ENCODE results near the gene DNAJB9. TPM values are rescaled to one million over a fixed set of nuclear protein-coding genes. Genes with fewer than 3 reads are reported as not detected.

The DNAJB9 gene
- total and polyA plus RNA-seq, 10 of the 15 experiments (the other 5 are each of a cell fraction or from before 2014, with no cell fraction given), result 4.5 to 20.9 (median 8.8) TPM

DNA sequence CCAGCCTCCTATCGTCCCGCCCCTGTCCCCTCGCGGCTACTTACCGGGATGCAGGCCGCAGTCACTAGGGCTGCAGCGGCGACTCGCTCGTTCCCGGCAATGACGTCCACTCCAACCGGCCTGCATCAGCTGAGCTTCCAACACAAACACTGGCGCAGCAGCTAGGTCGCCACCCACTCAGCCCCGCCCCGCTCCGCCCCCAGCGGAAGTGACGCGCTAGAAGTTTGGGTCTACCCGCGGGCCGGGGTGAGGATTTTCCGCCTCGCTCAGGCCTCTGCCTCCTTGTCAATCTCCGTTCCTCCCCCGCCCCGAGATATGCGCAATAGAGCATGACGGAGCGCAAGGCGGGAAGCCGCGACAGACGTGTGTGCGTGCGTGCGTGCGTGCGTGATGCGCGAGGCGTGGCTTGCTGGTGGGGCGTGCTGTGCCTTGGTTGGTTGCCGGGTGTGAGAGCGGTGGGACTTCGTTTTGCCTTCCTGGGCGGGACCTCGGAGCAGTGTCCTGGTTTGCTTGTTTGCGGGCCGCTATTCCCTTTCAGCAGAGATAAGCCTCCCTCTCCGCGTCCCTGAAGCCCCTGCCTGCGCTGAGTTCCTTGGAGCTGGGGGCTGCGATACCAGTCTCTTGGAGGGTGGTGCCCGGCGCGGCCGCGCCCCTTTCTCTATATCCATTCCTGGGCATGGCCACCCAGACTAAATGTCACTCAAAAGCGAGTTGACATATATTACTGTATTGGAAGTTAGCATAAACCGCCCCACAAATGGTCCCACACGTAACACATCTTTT lies 43.5 kb upstream of the DNAJB9 start, which contains the start of gene PNPLA8 (continued):
- TF ChIP-seq PAX8 (IDR thresholded peaks at IDR 0.05) (peak; percentile 99), KAT2A (conservative IDR thresholded peaks at IDR 0.05; ENCODE audit: control insufficient read depth, low read depth, low read length) (no peak), HDAC2 (IDR thresholded peaks at IDR 0.05) (no peak), CBX5 (IDR thresholded peaks at IDR 0.05; ENCODE audit: low read depth) (no peak), GATAD2B (conservative IDR thresholded peaks at IDR 0.05; ENCODE audit: low read depth) (0 out of 2 replicates have a peak, but pooled peaks have one; percentile 11), ZSCAN29 (IDR thresholded peaks at IDR 0.05) (no peak), ZBED1 (IDR thresholded peaks at IDR 0.05; ENCODE audit: borderline replicate concordance) (no peak), SIN3A (IDR thresholded peaks at IDR 0.05; ENCODE audit: low read depth, low read length) (peak; percentile 87), BMI1 (IDR thresholded peaks at IDR 0.05; ENCODE audit: borderline replicate concordance) (no peak), NRF1 (conservative IDR thresholded peaks at IDR 0.05; ENCODE audit: low read depth, low read length) (peak; percentile 52), NBN (IDR thresholded peaks at IDR 0.05) (peak; percentile 88; the same call in 1 of the 2 replicates), ZNF687 (IDR thresholded peaks at IDR 0.05) (peak; percentile 31; the same call in 1 of the 2 replicates), DPF2 (IDR thresholded peaks at IDR 0.05) (peak; percentile 72; the same call in 1 of the 2 replicates), LARP7 (IDR thresholded peaks at IDR 0.05) (no peak), FOXK2 (IDR thresholded peaks at IDR 0.05) (no peak), EED (IDR thresholded peaks at IDR 0.05; ENCODE audit: low read depth) (0 out of 2 replicates have a peak, but pooled peaks have one; percentile 9)
- TF ChIP-seq, protein P1, sequence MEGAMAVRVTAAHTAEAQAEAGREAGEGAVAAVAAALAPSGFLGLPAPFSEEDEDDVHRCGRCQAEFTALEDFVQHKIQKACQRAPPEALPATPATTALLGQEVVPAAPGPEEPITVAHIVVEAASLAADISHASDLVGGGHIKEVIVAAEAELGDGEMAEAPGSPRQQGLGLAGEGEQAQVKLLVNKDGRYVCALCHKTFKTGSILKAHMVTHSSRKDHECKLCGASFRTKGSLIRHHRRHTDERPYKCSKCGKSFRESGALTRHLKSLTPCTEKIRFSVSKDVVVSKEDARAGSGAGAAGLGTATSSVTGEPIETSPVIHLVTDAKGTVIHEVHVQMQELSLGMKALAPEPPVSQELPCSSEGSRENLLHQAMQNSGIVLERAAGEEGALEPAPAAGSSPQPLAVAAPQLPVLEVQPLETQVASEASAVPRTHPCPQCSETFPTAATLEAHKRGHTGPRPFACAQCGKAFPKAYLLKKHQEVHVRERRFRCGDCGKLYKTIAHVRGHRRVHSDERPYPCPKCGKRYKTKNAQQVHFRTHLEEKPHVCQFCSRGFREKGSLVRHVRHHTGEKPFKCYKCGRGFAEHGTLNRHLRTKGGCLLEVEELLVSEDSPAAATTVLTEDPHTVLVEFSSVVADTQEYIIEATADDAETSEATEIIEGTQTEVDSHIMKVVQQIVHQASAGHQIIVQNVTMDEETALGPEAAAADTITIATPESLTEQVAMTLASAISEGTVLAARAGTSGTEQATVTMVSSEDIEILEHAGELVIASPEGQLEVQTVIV (IDR thresholded peaks at IDR 0.05; ENCODE audit: borderline replicate concordance, partially characterized antibody), result peak; percentile 14
- TF ChIP-seq, protein P2, sequence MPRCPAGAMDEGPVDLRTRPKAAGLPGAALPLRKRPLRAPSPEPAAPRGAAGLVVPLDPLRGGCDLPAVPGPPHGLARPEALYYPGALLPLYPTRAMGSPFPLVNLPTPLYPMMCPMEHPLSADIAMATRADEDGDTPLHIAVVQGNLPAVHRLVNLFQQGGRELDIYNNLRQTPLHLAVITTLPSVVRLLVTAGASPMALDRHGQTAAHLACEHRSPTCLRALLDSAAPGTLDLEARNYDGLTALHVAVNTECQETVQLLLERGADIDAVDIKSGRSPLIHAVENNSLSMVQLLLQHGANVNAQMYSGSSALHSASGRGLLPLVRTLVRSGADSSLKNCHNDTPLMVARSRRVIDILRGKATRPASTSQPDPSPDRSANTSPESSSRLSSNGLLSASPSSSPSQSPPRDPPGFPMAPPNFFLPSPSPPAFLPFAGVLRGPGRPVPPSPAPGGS (IDR thresholded peaks at IDR 0.05; ENCODE audit: borderline replicate concordance, insufficient read depth, low read depth, low read length, poor library complexity, severe bottlenecking), result peak; percentile 24
- TF ChIP-seq, protein P3, sequence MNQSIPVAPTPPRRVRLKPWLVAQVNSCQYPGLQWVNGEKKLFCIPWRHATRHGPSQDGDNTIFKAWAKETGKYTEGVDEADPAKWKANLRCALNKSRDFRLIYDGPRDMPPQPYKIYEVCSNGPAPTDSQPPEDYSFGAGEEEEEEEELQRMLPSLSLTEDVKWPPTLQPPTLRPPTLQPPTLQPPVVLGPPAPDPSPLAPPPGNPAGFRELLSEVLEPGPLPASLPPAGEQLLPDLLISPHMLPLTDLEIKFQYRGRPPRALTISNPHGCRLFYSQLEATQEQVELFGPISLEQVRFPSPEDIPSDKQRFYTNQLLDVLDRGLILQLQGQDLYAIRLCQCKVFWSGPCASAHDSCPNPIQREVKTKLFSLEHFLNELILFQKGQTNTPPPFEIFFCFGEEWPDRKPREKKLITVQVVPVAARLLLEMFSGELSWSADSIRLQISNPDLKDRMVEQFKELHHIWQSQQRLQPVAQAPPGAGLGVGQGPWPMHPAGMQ (IDR thresholded peaks at IDR 0.05; ENCODE audit: borderline replicate concordance), result peak; percentile 48; the same call in 1 of the 2 replicates
- TF ChIP-seq, protein P4, sequence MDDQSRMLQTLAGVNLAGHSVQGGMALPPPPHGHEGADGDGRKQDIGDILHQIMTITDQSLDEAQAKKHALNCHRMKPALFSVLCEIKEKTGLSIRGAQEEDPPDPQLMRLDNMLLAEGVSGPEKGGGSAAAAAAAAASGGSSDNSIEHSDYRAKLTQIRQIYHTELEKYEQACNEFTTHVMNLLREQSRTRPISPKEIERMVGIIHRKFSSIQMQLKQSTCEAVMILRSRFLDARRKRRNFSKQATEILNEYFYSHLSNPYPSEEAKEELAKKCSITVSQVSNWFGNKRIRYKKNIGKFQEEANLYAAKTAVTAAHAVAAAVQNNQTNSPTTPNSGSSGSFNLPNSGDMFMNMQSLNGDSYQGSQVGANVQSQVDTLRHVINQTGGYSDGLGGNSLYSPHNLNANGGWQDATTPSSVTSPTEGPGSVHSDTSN (IDR thresholded peaks at IDR 0.05; ENCODE audit: insufficient replicate concordance, low read depth, low read length), result peak; percentile 91
